HCT116 (cell line): ENCODE results near the gene PHF20.

ENCODE experiments used
- CEBPB ChIP-seq: IDR thresholded peaks from 2 replicates; pipeline ENCODE4 v1.6.1; 2012; ENCODE audit warnings: low read depth
- CTCF ChIP-seq, 3 experiments: fragments of 200-600 bp in 1 of 3; sonication (generic) in 1 of 3; IDR thresholded peaks in 2 of 3; conservative IDR thresholded peaks in 1 of 3; 2 replicates each; pipeline ENCODE4 v1.5.1; 2012 to 2017; ENCODE audit warnings: low read depth in 2 of 3, low read length in 2 of 3, antibody characterized with exemption in 1 of 3, borderline replicate concordance in 1 of 3, control low read depth in 1 of 3, mild to moderate bottlenecking in 1 of 3, mixed read lengths in 1 of 3, mixed run types in 1 of 3, moderate library complexity in 1 of 3; ENCODE audit not compliant: insufficient read depth in 1 of 3
- EZH2 ChIP-seq: fragments of 200-600 bp; sonication (generic); IDR thresholded peaks from 2 replicates; pipeline ENCODE4 v1.6.1; 2017; ENCODE audit warnings: antibody characterized with exemption, mixed run types
- JUND ChIP-seq: IDR thresholded peaks from 2 replicates; pipeline ENCODE4 v1.6.1; 2012
- POLR2A ChIP-seq: IDR thresholded peaks from 2 replicates; pipeline ENCODE4 v1.7.0; 2011; ENCODE audit warnings: borderline replicate concordance; ENCODE audit not compliant: insufficient read depth, insufficient read length; ENCODE audit errors: extremely low read depth
- POLR2AphosphoS5 ChIP-seq: IDR thresholded peaks from 2 replicates; pipeline ENCODE4 v1.6.1; 2011; ENCODE audit warnings: mild to moderate bottlenecking, low read depth, low read length, moderate library complexity
- RAD21 ChIP-seq: IDR thresholded peaks from 2 replicates; pipeline ENCODE4 v1.6.1; 2012; ENCODE audit warnings: low read depth, mild to moderate bottlenecking
- YY1 ChIP-seq: IDR thresholded peaks from 2 replicates; pipeline ENCODE4 v1.6.1; 2011; ENCODE audit warnings: low read length, low read depth, moderate library complexity, mild to moderate bottlenecking; ENCODE audit not compliant: insufficient replicate concordance; ENCODE audit errors: extremely low read depth
- TF ChIP-seq, protein P1 (sequence below): IDR thresholded peaks from 2 replicates; pipeline ENCODE4 v1.6.1; 2012; ENCODE audit warnings: low read depth

DNA sequence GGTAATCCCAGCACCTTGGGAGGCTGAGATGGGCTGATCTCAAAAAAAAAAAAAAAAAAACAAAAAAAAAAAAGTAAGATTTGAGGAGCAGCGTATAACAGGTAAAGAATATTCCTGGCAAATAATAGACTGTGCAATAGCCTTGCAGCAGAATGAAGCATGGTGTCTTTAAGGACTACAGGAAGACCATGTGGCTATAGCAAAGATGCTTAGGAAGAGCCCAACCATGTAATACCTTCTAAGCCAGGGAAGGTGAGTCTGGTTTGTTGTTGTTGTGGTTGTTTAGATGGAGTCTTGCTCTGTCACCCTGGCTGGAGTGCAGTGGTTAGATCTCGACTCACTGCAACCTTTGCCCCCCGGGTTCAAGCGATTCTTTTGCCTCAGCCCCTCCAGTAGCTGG is 15.4 kb upstream of the PHF20 start:
- TF ChIP-seq POLR2AphosphoS5 (no peak), CTCF (IDR thresholded peaks at IDR 0.05 in 2 of 3, conservative IDR thresholded peaks at IDR 0.05 in 1 of 3; ENCODE audit: borderline replicate concordance in 1 of 3, insufficient read depth in 1 of 3, low read depth in 2 of 3, low read length in 2 of 3) (no peak), RAD21 (no peak), CEBPB (no peak), JUND (no peak), EZH2 (no peak), POLR2A (no peak), YY1 (no peak)
- TF ChIP-seq, protein P1, sequence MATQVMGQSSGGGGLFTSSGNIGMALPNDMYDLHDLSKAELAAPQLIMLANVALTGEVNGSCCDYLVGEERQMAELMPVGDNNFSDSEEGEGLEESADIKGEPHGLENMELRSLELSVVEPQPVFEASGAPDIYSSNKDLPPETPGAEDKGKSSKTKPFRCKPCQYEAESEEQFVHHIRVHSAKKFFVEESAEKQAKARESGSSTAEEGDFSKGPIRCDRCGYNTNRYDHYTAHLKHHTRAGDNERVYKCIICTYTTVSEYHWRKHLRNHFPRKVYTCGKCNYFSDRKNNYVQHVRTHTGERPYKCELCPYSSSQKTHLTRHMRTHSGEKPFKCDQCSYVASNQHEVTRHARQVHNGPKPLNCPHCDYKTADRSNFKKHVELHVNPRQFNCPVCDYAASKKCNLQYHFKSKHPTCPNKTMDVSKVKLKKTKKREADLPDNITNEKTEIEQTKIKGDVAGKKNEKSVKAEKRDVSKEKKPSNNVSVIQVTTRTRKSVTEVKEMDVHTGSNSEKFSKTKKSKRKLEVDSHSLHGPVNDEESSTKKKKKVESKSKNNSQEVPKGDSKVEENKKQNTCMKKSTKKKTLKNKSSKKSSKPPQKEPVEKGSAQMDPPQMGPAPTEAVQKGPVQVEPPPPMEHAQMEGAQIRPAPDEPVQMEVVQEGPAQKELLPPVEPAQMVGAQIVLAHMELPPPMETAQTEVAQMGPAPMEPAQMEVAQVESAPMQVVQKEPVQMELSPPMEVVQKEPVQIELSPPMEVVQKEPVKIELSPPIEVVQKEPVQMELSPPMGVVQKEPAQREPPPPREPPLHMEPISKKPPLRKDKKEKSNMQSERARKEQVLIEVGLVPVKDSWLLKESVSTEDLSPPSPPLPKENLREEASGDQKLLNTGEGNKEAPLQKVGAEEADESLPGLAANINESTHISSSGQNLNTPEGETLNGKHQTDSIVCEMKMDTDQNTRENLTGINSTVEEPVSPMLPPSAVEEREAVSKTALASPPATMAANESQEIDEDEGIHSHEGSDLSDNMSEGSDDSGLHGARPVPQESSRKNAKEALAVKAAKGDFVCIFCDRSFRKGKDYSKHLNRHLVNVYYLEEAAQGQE: no peak
